Cardiac ventricle fibroblast (primary cell): ENCODE measurements around the gene PITPNB. TPM values are rescaled to one million over a fixed set of nuclear protein-coding genes. Genes with fewer than 3 reads are reported as not detected.

ENCODE experiments used
- total RNA-seq: library from RNA; depleted of rRNA; stranded (reverse); fragments of >200 nt; gene quantifications from 2 replicates; pipeline ENCODE4 v1.2.3, GENCODE V29; 2015

PITPNB gene
- 25.4 and 32.3 TPM in 2 replicates for total RNA-seq

GRCh38 chr22:27919222-27919941 is at the start of gene PITPNB:
TSS of gene PITPNB (minus strand) at chr22:27919256. CDS start at chr22:27919191, 65 bp downstream.

Other genes with a start within 250 kb of the PITPNB start
- 15.6 and 15.9 TPM in 2 replicates for gene MN1, start 117.5 kb downstream of the PITPNB start, total RNA-seq